GM19468 (cell line): ENCODE measurements around the gene KNG1.
"Not testable (repeated sequence)": the region's sequence is repeated elsewhere in the genome, so short reads cannot be mapped to it uniquely, and the experiment has no call there.

Experiments
- ATAC-seq: cut with Tn5 transposase; IDR thresholded peaks from one replicate; pipeline ENCODE4 v1.9.1; 2021; ENCODE audit warnings: mild to moderate bottlenecking, moderate library complexity, moderate number of reproducible peaks; ENCODE audit not compliant: unreplicated experiment; ENCODE audit errors: extremely low read depth

KNG1 gene

DNA sequence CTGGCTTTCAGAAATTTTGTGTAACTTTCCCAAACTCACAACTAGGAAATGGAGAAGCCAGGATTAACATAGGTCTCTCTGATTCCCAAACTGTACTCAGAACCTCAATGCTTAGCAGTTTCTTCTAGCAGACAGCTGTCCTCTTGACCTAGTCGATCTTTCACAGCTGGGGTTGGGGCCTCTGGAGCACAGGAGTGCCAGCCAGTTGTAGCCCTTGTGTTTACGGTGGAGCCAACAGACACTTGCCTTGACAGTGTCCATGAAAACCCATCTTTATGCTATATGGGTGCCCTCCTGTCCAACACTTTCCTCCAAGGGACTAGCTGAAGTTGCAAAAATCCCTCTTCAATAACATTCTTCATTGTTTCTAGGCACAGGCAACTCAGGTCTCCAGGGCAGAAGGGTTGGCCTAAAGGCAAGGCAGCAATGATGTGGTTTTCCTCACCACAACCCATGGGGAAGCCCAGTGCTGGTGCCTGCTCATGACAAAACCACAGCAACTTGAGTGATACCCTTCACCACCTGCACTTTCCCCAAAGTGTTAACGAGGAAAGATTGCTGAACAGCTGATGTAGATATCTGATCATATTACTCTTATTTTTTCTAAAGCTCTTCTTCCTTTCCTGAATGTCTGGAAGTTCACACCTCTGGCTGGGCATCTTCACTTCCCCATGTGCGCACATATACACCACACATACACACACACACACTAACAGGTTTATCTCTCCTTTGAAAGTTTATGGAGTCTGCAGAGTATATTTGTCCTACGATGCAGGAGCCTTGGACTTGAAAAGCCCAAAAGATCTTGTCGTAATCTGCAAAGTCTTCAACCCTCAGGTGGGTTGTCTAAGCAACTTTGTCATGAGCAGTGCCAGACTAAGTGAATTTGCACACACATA, 11.0 kb upstream of the KNG1 start:
- ATAC-seq, result peak; percentile 92

DNA sequence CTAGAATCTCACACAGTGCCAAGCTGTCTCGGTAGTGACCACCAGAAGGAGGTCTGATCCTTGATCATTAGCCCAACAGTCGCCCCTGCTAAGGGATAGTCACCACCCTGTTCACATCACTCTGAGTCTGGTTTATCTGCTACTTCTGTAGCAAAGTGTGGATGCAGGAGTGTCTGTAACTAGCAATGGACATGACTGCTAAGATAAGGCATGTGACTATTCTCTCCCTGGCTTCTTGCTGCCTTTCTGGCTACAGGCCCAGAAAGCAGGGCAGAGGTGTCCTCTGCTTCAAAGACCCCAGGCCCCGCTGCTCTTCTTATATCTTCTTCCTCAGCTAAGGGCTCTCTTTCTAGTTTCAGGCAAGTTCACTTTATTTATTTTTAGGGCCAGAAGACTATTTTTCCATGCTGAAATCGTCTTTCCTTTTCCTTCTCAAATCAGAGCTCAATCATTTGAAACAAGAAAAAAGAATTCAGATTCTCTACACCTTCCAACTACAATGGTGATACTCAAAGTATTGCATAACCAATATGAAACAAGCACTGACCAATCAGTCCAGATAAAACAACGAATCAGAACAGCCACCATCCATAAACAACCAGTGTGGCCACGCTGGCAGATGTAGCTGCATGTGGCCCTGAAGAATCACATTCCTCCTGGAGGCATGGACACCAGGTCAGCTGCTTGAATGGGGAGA, 8.0 kb upstream of the KNG1 start:
- ATAC-seq, result no peak

DNA sequence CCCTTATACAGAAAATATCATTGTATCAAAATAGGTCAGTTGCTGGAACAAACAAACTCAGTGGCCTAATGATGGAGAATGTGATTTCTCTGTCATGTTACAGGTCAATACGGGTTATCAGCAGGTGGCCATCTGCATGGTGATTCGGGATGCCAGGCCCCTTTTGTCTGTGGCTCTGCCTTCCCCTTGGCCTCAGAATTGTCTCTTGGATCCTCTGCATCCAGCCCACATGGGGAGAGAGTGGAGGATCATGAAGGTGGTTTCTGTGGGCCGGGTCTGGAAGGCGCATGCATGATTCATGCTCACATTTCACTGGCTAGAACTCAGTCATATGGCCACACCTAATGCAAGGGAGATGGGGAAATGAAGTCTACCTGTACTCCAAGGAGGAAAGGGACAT, 6.5 kb upstream of the KNG1 start:
- ATAC-seq, result not testable (repeated sequence)

DNA sequence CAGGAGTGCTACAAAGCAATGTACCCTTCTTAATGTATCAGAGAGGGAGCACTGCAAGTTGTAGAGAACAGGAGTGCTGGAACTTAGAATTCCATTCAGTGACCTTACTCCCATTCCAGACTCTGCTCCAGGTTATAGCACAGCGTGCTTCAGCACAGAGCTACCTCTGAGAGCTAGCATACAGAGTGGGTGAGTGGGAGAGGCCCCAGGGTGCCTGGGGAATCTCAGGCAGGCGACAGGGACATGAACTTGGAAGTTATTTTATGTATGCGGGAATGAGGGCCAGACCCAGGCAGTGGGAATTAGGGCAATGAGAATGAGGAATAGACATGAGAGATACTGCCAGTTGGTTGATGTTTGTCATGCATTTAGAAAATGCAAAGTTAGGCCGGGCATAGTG, 3.7 kb upstream of the KNG1 start:
- no peak for ATAC-seq

DNA sequence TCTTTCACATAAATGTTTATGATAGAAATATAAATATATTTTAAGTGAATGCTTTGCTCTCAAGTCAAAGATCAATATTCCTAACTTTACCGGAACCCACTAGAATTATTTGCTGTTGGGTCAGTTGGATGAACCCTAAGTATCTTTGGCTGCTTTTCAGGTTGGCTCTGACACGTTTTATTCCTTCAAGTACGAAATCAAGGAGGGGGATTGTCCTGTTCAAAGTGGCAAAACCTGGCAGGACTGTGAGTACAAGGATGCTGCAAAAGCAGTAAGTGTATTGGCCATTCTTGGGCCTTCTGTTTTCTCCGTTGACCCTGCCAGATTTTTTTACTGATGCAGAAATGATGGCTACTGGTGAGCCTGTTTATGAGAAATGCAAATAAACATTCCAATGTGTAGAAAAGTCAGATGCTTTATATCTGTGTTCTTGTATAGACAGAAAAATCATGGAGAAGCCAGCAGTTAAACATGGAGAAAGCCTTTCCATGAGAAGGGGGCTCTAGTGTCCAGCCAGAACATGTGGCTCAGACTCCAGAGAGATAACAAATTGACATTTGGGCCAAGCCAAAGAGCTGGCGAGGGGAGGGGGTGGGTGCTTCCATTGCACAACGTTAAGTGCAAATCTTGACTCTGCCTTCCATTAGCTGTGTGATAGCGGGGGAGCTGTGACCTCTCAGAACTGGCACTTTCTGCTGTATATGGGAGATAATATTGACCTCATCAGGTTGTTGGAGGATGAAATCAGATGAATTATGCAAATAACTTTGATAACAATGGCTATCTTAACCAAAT, 3.0 kb downstream of the KNG1 start:
- ATAC-seq, result no peak

DNA sequence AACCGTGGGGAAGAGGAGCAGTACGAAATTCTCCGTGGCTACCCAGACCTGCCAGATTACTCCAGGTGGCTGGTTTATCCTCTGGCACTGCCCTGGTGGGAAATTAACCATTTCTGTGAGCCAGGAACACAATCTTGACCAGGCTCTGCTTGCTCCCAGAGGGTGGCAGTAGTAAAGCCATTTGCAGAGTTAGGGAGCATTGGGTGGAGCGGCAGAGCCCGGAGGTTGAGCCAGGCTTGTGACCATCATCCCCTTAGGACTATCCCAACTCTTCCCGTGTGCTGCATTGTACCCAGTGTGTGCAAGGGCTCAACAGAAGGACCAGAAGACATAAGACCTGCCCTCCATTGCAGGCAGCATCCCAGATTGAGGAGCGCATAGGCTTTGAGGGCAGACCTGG, 5.3 kb downstream of the KNG1 start:
- no peak for ATAC-seq

DNA sequence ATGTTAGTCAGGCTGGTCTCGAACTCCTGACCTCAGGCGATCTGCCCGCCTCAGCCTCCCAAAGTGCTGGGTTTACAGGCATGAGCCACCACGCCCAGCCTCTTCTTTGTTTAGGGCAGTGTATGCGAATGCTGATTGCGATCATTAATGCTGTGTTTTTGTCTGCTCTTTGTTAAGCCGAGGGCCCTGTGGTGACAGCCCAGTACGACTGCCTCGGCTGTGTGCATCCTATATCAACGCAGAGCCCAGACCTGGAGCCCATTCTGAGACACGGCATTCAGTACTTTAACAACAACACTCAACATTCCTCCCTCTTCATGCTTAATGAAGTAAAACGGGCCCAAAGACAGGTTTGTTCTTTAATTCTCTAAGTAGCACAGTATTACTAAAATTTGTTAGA, 7.8 kb downstream of the KNG1 start:
- no peak for ATAC-seq

DNA sequence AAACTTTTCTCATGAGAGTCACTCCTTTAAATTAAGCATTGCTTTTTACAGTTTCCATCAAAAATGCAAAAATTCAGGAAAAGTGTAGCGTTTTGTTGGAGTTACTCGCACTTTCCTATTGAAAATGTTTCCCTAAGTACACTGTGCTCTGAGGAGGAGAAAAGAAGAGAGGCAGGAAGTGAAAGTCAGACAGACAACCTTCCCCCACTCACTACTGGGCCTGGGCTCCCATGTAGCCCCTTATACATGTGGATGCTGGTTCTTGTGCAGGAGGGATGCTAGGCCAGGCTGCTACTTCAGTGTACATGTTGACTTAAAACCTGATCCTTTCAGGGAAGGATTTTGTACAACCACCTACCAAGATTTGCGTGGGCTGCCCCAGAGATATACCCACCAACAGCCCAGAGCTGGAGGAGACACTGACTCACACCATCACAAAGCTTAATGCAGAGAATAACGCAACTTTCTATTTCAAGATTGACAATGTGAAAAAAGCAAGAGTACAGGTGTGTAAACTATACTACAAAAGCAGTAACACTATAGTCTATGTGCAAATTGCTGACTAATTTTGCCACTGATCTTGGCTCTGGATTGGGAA, 15.1 kb downstream of the KNG1 start:
- no peak for ATAC-seq

DNA sequence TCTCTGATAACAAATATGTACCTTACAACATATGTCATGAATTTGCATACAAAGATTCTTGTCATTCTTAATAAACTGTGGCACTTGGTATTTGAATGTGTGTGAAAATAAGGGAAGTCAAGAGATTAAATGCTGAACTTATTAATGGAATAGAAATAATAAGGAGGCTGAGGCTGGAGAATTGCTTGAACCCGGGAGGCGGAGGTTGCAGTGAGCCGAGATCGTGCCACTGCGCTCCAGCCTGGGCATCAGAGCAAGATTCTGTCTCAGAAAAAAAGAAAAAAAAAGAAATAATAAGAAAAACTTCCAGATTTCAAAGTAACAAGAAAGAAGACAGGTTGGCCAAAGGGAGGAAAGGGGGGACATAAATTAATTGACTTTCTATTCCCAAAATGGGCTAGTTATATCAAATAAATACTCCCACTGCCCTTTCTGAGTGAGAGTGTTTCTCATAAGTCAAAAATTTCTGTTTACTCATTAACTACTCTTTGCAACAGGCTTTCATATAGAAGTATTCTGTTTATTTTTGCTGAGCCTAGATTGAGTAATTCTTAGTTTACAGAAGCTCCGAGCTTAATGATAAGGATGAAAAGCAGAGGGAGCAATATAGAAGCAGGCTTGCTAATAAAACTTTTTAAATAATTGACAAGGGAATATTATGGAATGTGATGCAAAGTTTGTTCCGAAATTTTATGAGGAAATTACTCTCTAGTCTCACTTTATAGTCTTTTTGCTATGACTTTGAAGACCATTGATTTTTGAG, 25.6 kb downstream of the KNG1 start:
- no peak for ATAC-seq

DNA sequence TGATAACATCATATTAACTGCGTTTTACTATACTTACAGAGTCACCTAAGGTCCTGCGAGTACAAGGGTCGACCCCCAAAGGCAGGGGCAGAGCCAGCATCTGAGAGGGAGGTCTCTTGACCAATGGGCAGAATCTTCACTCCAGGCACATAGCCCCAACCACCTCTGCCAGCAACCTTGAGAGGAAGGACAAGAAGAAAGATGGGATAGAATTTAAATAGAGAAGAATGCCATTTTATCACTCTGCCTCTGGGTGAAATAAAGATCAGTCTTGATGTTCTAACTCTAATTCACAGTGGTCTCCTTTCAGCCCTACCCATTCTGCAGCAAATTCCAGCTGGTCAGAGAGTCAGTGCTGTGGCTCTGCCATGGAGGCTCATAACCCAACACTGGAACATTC, 26.5 kb downstream of the KNG1 start:
- ATAC-seq, result no peak

DNA sequence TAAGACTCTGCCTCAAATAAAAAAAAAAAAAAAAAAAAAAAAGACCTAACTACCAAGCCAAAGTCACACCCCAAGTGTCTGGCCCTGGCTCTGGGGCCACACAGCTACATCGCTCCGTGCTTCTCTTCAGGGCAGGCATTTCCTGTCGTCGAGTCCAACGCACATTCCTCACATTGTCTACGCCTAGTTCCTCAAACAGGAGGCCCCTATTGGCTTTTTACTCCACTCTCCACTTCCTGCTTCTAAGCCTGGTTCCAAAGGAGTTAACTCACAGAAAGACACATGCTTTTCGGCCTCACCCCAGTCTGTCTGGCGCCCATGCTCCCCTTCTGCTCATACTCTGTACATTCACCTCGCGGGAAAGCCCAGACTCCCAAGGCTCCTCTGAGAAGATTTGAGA, 28.8 kb downstream of the KNG1 start:
- ATAC-seq, result no peak

DNA sequence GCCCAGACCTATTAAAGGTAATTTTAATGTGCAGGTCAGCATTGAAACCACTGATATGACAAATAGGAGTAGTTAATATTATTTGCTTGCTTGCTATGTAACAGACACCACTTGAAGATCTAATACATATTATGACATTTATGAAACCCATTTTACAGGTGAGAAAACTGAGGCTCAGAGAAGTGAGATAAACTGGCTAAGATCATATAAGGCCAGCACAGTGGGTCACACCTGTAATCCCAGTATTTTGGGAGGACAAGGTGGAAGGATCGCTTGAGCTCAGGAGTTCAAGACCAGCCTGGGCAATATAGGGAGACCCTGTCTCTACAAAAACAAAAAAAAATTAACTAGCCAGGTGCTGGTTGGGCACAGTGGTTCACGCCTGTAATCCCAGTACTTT, 33.2 kb downstream of the KNG1 start:
- ATAC-seq, result no peak

DNA sequence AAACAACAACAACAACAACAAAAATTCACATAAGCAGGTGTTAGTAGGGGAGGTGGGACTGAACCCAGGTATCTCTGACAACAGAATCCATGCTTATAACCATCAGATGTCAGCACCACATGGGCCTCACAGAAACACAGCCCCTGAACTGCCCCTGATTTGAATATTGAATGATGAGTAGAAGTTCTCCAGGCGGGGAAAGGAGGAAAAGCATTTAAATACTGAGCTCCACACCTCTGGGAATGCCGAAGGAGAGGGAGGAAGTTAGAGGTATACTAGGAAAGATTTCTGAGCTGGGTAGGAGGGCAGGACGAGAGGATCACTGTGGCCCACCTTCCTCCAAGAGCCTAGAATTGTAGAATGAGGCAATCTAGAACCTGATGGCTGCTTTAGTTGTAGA, 34.3 kb downstream of the KNG1 start:
- no peak for ATAC-seq

DNA sequence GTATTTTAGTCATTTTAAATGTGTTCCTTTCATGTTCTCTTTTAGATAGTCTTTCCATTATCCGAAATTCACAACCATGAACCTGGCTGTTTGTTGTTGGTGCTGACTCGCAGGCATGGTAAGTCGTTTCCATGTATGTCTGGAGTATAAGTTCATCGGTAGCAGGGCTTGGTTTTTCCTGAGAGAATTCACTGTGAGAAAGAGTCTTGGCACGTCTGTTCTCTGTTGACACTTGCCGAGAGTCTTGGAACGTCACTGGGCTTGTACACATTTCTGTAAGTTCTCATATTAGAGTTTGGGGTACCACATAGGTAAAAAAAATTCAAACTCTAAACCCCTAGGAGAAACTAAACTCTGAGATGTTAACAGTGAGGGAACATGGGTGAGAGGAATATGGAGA, 36.8 kb downstream of the KNG1 start:
- no peak for ATAC-seq

DNA sequence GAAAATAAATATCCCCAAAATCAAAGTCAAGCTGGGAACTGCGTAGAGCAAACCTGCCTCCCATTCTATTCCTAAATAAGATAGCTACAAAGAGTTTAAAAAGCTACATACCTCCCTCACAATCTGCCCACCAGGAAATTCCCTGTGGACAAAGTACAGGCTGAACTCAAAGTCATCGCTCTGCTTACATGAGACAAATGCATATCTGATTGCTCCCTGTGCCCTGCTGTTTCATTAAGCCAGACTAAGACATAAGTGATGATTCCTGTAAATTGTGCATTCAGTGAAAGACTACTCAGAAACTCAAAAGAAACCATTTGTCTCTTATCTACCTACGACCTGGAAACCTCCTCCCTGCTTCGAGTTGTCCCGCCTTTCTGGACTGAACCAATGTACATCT, 37.7 kb downstream of the KNG1 start:
- ATAC-seq, result no peak

DNA sequence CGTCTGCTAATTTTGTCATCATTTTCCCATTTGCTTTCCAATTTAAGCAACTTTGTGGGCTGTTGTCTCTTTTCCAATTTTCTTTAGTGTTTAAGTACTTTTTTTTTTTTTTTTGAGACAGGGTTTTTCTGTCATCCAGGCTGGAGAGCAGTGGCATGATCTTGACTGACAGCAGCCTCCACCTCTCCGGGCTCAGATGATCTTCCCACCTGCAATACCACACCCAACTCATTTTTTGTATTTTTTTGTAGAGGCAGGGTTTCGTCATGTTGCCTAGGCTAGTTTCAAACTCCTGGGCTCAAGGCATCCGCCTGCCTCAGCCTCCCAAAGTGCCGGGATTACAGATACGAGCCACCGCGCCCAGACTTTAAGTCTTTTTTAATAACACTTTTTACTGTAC, 40.1 kb downstream of the KNG1 start:
- ATAC-seq, result no peak

DNA sequence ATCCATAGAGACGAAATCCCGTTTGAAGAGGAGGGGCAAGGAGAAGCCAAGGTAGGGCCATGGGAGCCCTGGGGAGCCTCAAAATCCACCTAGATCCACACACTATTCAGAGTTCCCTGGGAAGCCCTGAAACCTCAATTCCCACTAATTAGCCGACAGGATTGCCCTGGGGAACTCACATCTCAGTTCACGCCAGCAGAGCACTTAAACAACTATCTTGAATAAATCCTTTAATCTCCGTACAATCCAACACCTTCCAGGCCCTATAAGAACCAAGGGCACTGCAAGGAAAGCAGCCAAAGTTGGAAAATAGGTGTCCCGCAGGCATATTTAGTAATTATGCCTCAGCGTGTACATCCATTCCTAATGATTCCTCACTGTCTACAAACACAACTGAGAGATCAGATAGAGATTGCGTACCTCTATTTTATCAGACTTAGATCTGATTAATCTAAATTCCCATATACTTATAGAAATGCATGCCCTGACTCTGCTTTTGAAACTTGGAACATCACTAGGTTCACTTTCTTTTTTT, 40.6 kb downstream of the KNG1 start:
- no peak for ATAC-seq

DNA sequence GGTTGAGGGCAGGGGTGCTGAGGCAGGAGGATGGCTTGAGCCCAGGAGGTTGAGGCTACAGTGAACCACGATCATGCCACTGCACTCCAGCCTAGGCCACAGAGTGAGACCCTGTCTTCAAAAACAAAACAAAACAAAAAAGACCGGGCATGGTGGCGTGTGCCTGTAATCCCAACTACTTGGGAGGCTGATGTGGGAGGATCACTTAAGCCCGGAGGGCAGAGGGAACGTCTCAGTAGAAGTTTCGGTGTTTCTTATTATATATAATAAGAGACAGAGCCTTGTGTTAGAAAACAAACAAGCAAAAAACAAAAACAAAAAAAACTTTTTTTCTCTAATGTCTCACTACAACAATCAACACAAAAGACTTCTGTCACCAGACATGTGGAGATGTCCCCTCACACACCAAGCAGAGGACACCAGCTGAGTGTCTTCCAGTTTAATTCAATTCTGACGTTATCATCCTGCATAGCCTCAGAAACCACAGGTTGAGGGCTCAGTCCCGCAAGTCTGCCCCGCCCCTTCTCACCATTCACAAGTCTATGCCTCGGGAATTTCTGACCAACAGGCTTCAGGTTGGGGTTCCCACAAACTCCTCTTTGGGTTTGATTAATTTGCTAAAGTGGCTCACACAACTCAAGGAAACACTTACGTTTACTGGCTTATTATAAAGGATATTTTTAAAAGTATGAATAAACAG, 42.2 kb downstream of the KNG1 start:
- no peak for ATAC-seq
